Vagina (tissue), 2 donors: ENCODE measurements around the gene GJD2.

Experiments used
- CTCF ChIP-seq, 3 experiments: fragments of 450-650 bp in 2 of 3; fragments of 200-600 bp in 1 of 3; sonication (generic) in 1 of 3; IDR thresholded peaks; one replicate each; pipeline ENCODE4 v1.5.1; 2017 to 2019; ENCODE audit warnings: antibody characterized with exemption in 3 of 3, mild to moderate bottlenecking in 2 of 3, moderate library complexity in 2 of 3
- POLR2A ChIP-seq, 2 donors: fragments of 450-650 bp; IDR thresholded peaks; one replicate each; pipeline ENCODE4 v1.6.1; 2017; ENCODE audit warnings: antibody characterized with exemption in 2 of 2, mild to moderate bottlenecking in 2 of 2, moderate library complexity in 2 of 2
- POLR2AphosphoS5 ChIP-seq, 2 donors: sonication (generic); formaldehyde crosslinking; IDR thresholded peaks; one replicate each; pipeline ENCODE4 v1.9.0; 2017; ENCODE audit warnings: antibody characterized with exemption in 2 of 2, mild to moderate bottlenecking in 2 of 2, low read depth in 1 of 2; ENCODE audit not compliant: insufficient read depth in 1 of 2

DNA sequence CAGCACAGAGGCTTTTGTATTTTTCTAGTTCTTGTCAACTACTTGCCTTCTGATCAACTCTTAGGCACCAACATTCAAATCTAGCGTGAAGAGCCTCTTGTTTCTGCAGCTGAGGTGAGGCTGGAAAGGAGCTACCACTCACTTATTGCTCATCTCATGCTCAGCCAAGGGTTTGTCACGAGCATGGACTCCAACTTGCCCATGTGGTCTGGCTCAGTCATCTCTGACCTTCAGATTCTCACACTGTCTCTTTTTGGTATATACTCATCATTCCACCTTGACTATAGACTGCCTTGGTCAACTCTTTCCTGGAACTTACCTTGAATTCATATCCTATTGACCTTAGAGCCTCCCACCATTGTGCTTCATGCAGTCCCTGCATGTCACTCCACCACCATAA is 5.2 kb upstream of the GJD2 start:
- TF ChIP-seq CTCF (IDR thresholded peaks at IDR 0.05) (no peak), POLR2AphosphoS5 (IDR thresholded peaks at IDR 0.05; ENCODE audit: insufficient read depth in 1 of 2, low read depth in 1 of 2) (no peak), POLR2A (IDR thresholded peaks at IDR 0.05) (no peak)
